Measurements from ENCODE around the gene TAS1R1. TPM values are rescaled to one million over a fixed set of nuclear protein-coding genes. Genes with fewer than 3 reads are reported as not detected.
"Not testable (repeated sequence)": the region's sequence is repeated elsewhere in the genome, so short reads cannot be mapped to it uniquely, and the experiment has no call there.

TAS1R1 gene
- total RNA-seq, 3 donors from 2014 or later, result not detected

GRCh38 chr1:6596351-6596750 lies 41.2 kb downstream of the TAS1R1 start:
- peaks cover 17% of the 10 kb centered on the region for H3K36me3 Mint-ChIP-seq (ENCODE audit: insufficient read depth)
- no peaks in the 10 kb centered on the region for H3K27me3 Mint-ChIP-seq (ENCODE audit: low read depth)
- no peak for DNase-seq
- no peak for ATAC-seq
- no peaks in the 10 kb centered on the region for H3K9me3 Mint-ChIP-seq
- H3K4me3 Mint-ChIP-seq, result no peak overlapping the region
- peaks cover 50% of the 10 kb centered on the region for H3K4me1 Mint-ChIP-seq (ENCODE audit: low read depth)

- peaks cover 17% of the 10 kb centered on the region for H3K36me3 Mint-ChIP-seq (ENCODE audit: insufficient read depth)
- ATAC-seq, result no peak
- no peaks in the 10 kb centered on the region for H3K9me3 Mint-ChIP-seq
These were observed 42.0 kb downstream of the TAS1R1 start for GRCh38 chr1:6596886-6597776.

GRCh38 chr1:6597777-6598131 lies 42.6 kb downstream of the TAS1R1 start:
- Mint-ChIP-seq H3K36me3 (ENCODE audit: insufficient read depth) (peaks cover 17% of the 10 kb centered on the region), H3K27me3 (ENCODE audit: low read depth) (no peaks in the 10 kb centered on the region), H3K4me1 (ENCODE audit: low read depth) (peaks cover 50% of the 10 kb centered on the region), H3K4me3 (peak overlapping the region; percentile 31), H3K9me3 (no peaks in the 10 kb centered on the region)
- DNase-seq (no peak), ATAC-seq (no peak)

More at GRCh38 chr1:6596886-6597776, 42.0 kb downstream of the TAS1R1 start:
- no peaks in the 10 kb centered on the region for H3K27me3 Mint-ChIP-seq (ENCODE audit: low read depth)
- H3K4me3 Mint-ChIP-seq, result no peak overlapping the region
- no peak for DNase-seq
- peaks cover 50% of the 10 kb centered on the region for H3K4me1 Mint-ChIP-seq (ENCODE audit: low read depth)

GRCh38 chr1:6599141-6599975 lies 44.3 kb downstream of the TAS1R1 start:
- Mint-ChIP-seq H3K36me3 (ENCODE audit: insufficient read depth) (peaks cover 12% of the 10 kb centered on the region), H3K27me3 (ENCODE audit: low read depth) (no peaks in the 10 kb centered on the region), H3K4me1 (ENCODE audit: low read depth) (peaks cover 55% of the 10 kb centered on the region), H3K4me3 (peak overlapping the region; percentile 95), H3K9me3 (no peaks in the 10 kb centered on the region)
- ATAC-seq, result peak; percentile 4 to 5
- peak; percentile 66 for DNase-seq

GRCh38 chr1:6599991-6600390 lies 44.9 kb downstream of the TAS1R1 start:
- ATAC-seq; DNase-seq; H3K27me3 Mint-ChIP-seq (ENCODE audit: low read depth); H3K9me3 Mint-ChIP-seq: not testable (repeated sequence)
- Mint-ChIP-seq H3K36me3 (ENCODE audit: insufficient read depth) (peaks cover 12% of the 10 kb centered on the region), H3K4me1 (ENCODE audit: low read depth) (peaks cover 55% of the 10 kb centered on the region), H3K4me3 (peak overlapping the region; percentile 95)

- ATAC-seq, result no peak
These were observed 45.4 kb downstream of the TAS1R1 start for GRCh38 chr1:6600410-6601048.

GRCh38 chr1:6601049-6601922 lies 46.2 kb downstream of the TAS1R1 start:
- H3K4me1 Mint-ChIP-seq (ENCODE audit: low read depth), result peaks cover 47% of the 10 kb centered on the region
- ATAC-seq, result peak; percentile 66
- peak; percentile 78 for DNase-seq
- H3K27me3 Mint-ChIP-seq (ENCODE audit: low read depth), result no peaks in the 10 kb centered on the region
- H3K9me3 Mint-ChIP-seq, result no peaks in the 10 kb centered on the region
- peak overlapping the region; percentile 95 for H3K4me3 Mint-ChIP-seq
- H3K36me3 Mint-ChIP-seq (ENCODE audit: insufficient read depth), result peaks cover 10% of the 10 kb centered on the region

More at GRCh38 chr1:6600410-6601048, 45.4 kb downstream of the TAS1R1 start:
- Mint-ChIP-seq H3K4me3 (peak overlapping the region; percentile 95), H3K36me3 (ENCODE audit: insufficient read depth) (peaks cover 12% of the 10 kb centered on the region), H3K27me3 (ENCODE audit: low read depth) (no peaks in the 10 kb centered on the region), H3K4me1 (ENCODE audit: low read depth) (peaks cover 55% of the 10 kb centered on the region), H3K9me3 (no peaks in the 10 kb centered on the region)
- no peak for DNase-seq

- Mint-ChIP-seq H3K4me3 (peak overlapping the region; percentile 95), H3K27me3 (ENCODE audit: low read depth) (no peaks in the 10 kb centered on the region), H3K36me3 (ENCODE audit: insufficient read depth) (peaks cover 6% of the 10 kb centered on the region), H3K9me3 (no peaks in the 10 kb centered on the region), H3K4me1 (ENCODE audit: low read depth) (peaks cover 39% of the 10 kb centered on the region)
- no peak for DNase-seq
- ATAC-seq, result peak; percentile 29 to 40
These were observed 47.0 kb downstream of the TAS1R1 start for GRCh38 chr1:6601923-6602668.

GRCh38 chr1:6602669-6603237 lies 47.6 kb downstream of the TAS1R1 start, which contains the start of gene KLHL21:
Gene KLHL21 (minus strand): TSS chr1:6602869. CDS start chr1:6602817, 52 bp downstream.
- peaks cover 6% of the 10 kb centered on the region for H3K36me3 Mint-ChIP-seq (ENCODE audit: insufficient read depth)
- H3K27me3 Mint-ChIP-seq (ENCODE audit: low read depth), result no peaks in the 10 kb centered on the region
- H3K4me3 Mint-ChIP-seq, result peak within 1 kb of the TSS; percentile 95
- H3K4me1 Mint-ChIP-seq (ENCODE audit: low read depth), result peaks cover 35% of the 10 kb centered on the region
- ATAC-seq, result peak; percentile 60 to 61
- peak; percentile 88 for DNase-seq
- no peaks in the 10 kb centered on the region for H3K9me3 Mint-ChIP-seq

- Mint-ChIP-seq H3K9me3 (no peaks in the 10 kb centered on the region), H3K36me3 (ENCODE audit: insufficient read depth) (peaks cover 6% of the 10 kb centered on the region), H3K4me1 (ENCODE audit: low read depth) (peaks cover 33% of the 10 kb centered on the region), H3K4me3 (peak overlapping the region; percentile 83), H3K27me3 (ENCODE audit: low read depth) (no peaks in the 10 kb centered on the region)
- DNase-seq (peak; percentile 43), ATAC-seq (peak; percentile 29 to 32)
These were observed 48.3 kb downstream of the TAS1R1 start for GRCh38 chr1:6603238-6603914.

GRCh38 chr1:6603915-6604558 lies 48.9 kb downstream of the TAS1R1 start:
- H3K4me3 Mint-ChIP-seq, result peak overlapping the region; percentile 83
- no peak for ATAC-seq
- peaks cover 27% of the 10 kb centered on the region for H3K4me1 Mint-ChIP-seq (ENCODE audit: low read depth)
- H3K36me3 Mint-ChIP-seq (ENCODE audit: insufficient read depth), result peaks cover 6% of the 10 kb centered on the region
- H3K9me3 Mint-ChIP-seq, result no peaks in the 10 kb centered on the region
- no peaks in the 10 kb centered on the region for H3K27me3 Mint-ChIP-seq (ENCODE audit: low read depth)
- no peak for DNase-seq
